NCI-H82 treated with DMSO at 0.1 percent for 48 hours (cell line): ENCODE measurements around the gene TTLL11.

ENCODE experiments used
- DNase-seq: peaks from one replicate; lab custom pipeline; 2025; ENCODE audit not compliant: unreplicated experiment; lab: John Stamatoyannopoulos, UW

The TTLL11 gene

DNA sequence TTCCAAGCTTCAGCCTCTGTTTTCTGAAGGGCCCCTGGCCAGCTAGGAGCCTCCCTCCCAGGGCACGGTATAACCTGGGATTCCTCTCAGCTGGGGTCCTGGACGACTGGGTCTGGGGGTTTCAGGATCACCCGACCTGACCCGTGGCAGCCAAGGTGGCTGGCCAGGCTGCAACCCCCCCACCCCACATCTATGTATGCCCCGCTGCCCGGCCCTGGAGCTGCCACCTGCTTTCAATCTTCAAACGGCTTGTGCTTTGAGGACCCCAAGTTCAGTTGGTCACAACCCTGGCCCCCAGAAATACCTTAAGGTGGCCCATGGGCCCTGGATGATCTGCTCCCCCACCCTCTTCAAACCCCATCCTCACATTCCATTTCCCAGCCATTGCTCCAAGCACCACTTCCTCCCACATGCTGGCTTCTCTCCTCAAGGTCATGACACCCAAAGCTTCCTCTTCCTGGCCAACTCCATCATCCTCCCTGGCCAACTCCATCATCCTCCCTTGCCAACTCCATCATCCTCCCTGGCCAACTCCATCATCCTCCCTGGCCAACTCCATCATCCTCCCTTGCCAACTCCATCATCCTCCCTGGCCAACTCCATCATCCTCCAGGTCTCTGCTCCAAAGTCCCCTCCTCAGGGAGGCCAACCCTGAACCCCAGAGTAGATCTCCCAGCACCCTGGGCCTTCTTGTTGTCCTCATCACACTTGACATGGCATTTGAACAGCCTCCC is 17.2 kb upstream of the TTLL11 start:
- DNase-seq, result no peak

GRCh38 chr9:122109035-122109813 is 16.1 kb upstream of the TTLL11 start:
- no peak for DNase-seq

- no peak for DNase-seq
Observed at GRCh38 chr9:122107291-122107805, 14.2 kb upstream of the TTLL11 start.

- DNase-seq, result no peak
Observed at GRCh38 chr9:122106576-122106975, 13.5 kb upstream of the TTLL11 start.

GRCh38 chr9:122103985-122104384 is 10.9 kb upstream of the TTLL11 start:
- DNase-seq, result no peak

DNA sequence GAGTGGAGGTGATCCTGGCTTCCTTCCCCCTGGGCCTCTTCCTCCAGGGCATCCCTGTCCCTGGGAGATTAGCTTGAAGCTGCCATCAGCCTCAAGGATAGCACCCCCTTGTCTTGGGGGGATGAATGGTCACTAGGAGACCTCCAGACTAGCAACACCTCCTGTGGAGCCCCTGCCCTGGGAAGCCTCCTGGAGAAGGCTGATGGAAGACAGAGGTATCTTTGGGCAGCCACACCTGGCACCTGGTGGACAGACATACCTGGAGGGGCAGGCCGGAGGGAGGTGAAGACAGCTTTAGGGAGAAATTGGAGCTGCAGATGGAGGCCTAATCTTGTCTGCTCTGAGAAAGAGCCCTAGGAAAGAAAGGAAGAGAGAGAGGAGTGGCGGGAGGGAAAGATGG is 9.0 kb upstream of the TTLL11 start:
- no peak for DNase-seq

- DNase-seq, result no peak
Observed at GRCh38 chr9:122100756-122101155, 7.6 kb upstream of the TTLL11 start.

DNA sequence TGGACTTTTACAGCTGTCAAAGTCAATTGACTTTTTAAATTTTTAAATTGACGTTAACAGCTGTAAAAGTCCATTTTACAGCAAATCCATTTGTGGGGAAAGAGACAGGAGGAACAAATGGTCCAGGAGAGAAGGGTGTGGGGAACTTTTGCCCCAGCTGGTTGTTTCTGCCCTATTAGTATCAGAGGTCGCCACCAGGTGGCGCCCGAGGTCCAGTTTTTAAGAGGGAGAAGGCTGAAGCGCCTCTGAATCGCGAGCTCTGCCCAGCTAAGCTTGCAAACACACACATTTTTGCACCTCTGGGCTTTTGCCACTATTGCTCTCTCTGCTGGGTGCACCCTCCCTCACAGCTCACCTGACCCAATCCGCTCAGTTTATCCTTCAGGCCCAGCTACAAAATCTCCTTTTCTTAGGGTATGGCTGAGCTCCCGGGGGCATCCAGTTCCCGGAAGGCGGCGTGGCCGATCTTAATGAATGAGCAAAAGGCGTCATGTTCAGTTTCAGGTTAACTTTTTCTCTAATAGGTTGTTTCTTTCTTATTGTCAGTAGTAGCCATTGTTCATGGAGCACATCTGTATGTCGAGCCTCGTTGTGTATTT is 6.3 kb upstream of the TTLL11 start:
- peak; percentile 29 for DNase-seq

GRCh38 chr9:122097679-122098315 is 4.7 kb upstream of the TTLL11 start:
- no peak for DNase-seq

DNA sequence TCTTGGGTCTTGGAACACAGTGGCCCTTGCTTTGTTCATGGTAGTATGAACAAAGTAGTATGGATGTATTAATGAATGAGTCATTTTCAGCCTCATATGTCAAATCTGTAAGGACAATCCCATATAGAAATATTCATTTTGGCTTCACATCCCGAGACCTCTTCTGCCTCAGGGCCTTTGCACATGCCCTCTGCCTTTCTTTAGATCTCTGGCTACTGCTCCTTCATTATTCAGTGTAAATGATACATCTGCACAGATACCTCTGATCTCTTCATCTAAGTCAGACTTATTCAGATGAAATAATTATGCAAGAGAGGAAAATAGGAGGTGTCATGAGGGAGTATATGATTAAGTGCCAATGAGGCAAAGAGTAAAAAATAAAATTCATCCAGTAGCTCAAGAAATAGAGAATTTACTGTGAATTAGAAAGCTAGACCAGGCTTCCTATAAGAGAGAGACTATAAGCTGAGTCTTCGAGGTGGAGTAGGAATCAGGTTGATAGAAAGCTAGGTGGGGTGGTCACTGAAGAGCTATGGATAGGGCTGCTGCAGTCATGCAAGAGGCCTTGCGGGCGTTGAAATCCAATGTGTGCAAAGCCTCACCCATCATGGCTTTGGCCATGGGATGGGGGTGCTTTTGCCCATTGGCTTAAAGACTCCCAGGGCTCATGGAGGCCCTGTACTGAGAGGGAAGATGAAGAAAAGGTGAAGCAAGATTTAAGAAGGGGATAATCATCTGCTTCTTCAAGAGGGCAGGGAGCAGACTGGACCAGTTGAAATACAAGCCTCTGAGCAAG is 3.7 kb upstream of the TTLL11 start:
- no peak for DNase-seq

- no peak for DNase-seq
Observed at GRCh38 chr9:122095010-122095767, 2.1 kb upstream of the TTLL11 start.

DNA sequence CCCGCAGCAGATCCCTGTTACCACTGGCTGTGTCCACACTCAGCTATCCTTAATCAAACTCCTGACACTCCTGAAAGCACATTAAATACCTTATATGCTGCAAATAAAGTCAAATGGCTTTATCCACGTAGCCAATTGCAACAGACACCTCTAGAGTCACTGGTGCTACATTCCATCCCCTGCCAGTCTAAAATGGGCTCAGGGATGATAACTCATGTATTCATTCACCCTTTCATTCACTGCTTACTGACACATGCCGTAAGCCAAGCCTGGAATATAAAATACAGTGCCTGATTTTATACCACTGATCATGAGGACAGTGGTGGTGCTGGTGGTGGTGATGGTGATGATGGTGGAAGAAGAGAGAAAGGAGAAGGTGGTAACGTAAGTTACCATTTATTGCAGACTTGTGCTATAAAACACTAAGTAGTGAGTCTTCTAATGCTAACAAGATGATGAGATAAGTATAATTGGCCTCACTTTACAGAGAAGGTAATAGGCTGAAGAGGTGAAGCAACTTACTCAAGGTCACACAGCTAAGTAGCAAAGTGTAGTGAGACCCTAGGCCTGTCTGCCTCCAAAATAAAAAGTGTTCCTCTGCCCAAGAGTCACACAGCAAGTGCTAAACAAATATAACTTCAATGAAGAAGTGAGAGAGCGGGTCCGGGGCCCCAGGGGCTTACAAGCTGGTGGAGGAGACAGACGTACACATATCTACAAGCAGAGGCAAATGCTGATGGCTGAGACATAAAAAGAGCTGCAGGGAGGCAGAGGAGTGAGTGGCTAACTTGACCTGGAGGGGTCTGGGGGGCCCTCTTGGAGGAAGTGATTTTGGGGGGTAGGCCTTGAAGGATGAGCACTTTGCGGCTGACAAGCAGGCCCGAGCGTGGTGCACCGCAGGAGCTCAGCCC is 1.2 kb downstream of the TTLL11 start:
- no peak for DNase-seq

GRCh38 chr9:122090981-122091380 is 2.1 kb downstream of the TTLL11 start:
- no peak for DNase-seq

- no peak for DNase-seq
Observed at GRCh38 chr9:122090287-122090883, 2.7 kb downstream of the TTLL11 start.

- no peak for DNase-seq
Observed at GRCh38 chr9:122088880-122089706, 4.0 kb downstream of the TTLL11 start.

GRCh38 chr9:122087406-122088200 is 5.5 kb downstream of the TTLL11 start:
- no peak for DNase-seq

DNA sequence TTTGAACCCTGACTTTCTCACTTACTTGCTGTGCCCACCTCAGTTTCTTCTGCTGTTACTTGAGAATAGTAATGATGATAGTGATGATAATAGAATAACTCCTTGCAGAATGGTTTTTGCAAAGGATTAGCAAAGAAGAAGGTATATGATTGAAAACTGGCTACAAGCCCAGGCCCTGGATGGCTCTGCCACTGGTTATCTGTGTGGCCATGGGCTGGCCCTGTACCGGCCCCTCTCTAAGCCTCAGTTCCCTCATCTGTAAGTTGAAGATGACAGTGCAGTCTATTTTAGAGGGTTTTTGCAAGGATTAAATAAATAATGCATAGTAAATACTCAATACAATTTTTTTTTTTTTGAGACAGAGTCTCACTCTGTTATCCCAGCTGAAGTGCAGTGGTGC is 6.2 kb downstream of the TTLL11 start:
- DNase-seq, result no peak
